Body of pancreas (tissue), 4 donors: ENCODE data around the gene YIF1A. TPM values are rescaled to one million over a fixed set of nuclear protein-coding genes. Genes with fewer than 3 reads are reported as not detected.
A peak's percentile ranks its signal among the peaks of the same experiment; 100 is the strongest.

Source experiments
- ATAC-seq: fragments of 150-250 bp; one replicate; pipeline ENCODE4 v1.9.1; 2016
- DNase-seq, 4 donors: peaks; one replicate each; pipeline ENCODE4 v3.0.0-alpha.2; 2019
- H3K27ac ChIP-seq, 4 donors: fragments of 200-600 bp; sonication (generic); 1 replicate in 3 of 4; 2 replicates in 1 of 4; pipeline versions ENCODE4 v1.5.1 to v1.6.1; 2016 to 2019; ENCODE audit warnings: mild to moderate bottlenecking in 1 of 4, mixed read lengths in 1 of 4, moderate library complexity in 1 of 4
- H3K27me3 ChIP-seq, 2 donors: fragments of 200-600 bp; sonication (generic); one replicate each; pipeline ENCODE4 v1.6.0; 2016; ENCODE audit warnings: mild to moderate bottlenecking in 1 of 2
- H3K36me3 ChIP-seq, 2 donors: fragments of 200-600 bp; sonication (generic); replicated peaks in 1 of 2; 2 replicates each; pipeline ENCODE4 v1.5.1; 2016; ENCODE audit warnings: low read depth in 2 of 2; ENCODE audit not compliant: insufficient read depth in 1 of 2
- H3K4me1 ChIP-seq: fragments of 200-600 bp; sonication (generic); one replicate; pipeline ENCODE4 v1.6.0; 2016
- H3K4me3 ChIP-seq, 2 donors: fragments of 200-600 bp; sonication (generic); 1 replicate in 1 of 2; 2 replicates in 1 of 2; pipeline ENCODE4 v1.5.1; 2016 to 2019
- H3K9me3 ChIP-seq, 3 donors: fragments of 200-600 bp; sonication (generic); 1 replicate in 2 of 3; 2 replicates in 1 of 3; pipeline ENCODE4 v1.5.1; 2016
- CTCF ChIP-seq, 7 experiments: fragments of 450-650 bp in 4 of 7; fragments of 200-600 bp in 3 of 7; sonication (generic) in 3 of 7; IDR thresholded peaks; one replicate each; pipeline ENCODE4 v1.5.1; 2016 to 2019; ENCODE audit warnings: antibody characterized with exemption in 7 of 7
- POLR2A ChIP-seq, 3 donors: fragments of 450-650 bp; IDR thresholded peaks; one replicate each; pipeline ENCODE4 v1.6.1; 2016; ENCODE audit warnings: antibody characterized with exemption in 3 of 3, mild to moderate bottlenecking in 2 of 3
- WGBS, 2 donors: methylation state at CpG; one replicate each; pipeline ENCODE4 v1.1.5; 2017; 5-methylcytosine and 5-hydroxymethylcytosine counted together
- intact Hi-C: fragments of 100-400 bp; cut with DNase I; formaldehyde crosslinking; loops from one replicate; pipeline ENCODE4 v1.15.1; 2023
- total RNA-seq, 2 donors: library from RNA; depleted of rRNA; stranded (reverse); fragments of >200 nt; gene quantifications; one replicate each; pipeline ENCODE4 v1.1.0, GENCODE V29; 2016

YIF1A gene
- total RNA-seq, 2 donors from 2014 or later, result 63.6 to 91.6 TPM

DNA sequence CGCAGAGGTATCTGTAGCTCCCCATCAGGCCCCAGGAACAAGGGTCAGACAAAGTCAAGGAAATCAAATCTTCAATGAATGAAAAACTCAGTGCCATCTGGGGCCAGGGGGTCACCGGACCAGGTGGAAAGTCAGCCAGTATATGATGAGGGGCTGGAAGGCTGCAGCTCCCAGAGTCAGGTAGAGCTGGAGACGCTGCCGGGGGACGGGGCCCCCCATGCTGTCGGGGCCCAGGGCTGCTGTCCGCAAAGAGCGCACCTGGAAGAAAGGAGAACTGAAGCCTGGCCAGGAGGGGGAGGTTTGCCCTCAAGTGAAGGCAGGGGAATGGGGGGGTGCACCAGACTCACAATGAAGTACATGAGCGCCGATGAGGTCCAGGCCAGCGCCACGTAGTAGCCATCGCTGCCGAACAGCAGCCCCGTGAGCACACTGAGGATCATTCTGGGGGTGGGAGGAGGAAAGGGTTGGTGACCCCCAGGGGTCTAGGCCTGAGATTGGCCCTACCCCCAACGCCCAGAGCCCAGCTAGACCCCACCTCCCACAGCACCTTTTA lies 4.3 kb downstream of the YIF1A start:
- WGBS, 2 donors, result 93 to 95% methylated on average over 10 to 16 of the region's 16 CpGs
- TF ChIP-seq POLR2A (IDR thresholded peaks at IDR 0.05) (no peak), CTCF (IDR thresholded peaks at IDR 0.05) (no peak)
- Histone ChIP-seq H3K27ac (no peak overlapping the region), H3K36me3 (peaks cover 0 to 2% of the 10 kb centered on the region in 2 donors), H3K27me3 (no peaks in the 10 kb centered on the region), H3K4me3 (no peak overlapping the region), H3K9me3 (no peaks in the 10 kb centered on the region), H3K4me1 (peaks cover 24% of the 10 kb centered on the region)
- intact Hi-C loops, result no loop called here
- DNase-seq (no peak), ATAC-seq (no peak)

DNA sequence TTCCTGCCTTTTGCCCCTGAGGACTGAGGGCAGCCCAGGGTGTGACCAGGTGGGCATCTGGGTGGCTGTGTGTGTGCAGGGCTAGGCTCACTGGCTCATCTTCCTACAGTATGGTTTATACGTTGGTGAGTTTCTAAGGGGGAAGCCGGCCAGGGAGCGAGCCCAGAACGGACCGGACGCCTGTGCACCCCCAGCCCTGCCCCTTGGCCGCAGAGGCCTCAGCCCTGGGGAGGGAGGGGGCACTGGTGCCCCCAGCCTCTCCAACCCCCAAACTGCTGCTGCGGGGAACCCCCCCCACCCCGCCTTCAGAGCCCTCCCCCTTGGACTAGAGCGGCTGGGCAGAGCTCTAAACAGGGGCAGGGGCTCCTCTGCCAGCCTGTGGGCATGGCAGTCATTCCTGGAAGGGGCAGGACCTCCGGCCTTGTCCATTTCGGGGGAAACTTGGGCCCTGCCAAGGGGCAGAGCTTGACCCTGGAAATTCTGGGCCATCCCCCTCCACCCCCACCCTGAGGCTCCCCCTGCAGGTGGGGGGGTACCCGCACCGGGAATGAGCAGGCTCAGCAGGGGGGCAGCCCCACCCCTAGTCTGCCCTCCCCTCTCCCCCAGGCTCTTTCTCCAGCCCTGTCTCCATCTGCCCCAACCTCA lies 5.4 kb downstream of the YIF1A start:
- DNase-seq (no peak), ATAC-seq (no peak)
- WGBS, 2 donors, result 67 to 85% methylated on average over 1 to 12 of the region's 14 CpGs
- peaks cover 23% of the 10 kb centered on the region for H3K4me1 ChIP-seq
- intact Hi-C loops, result no loop called here
- no peak overlapping the region for H3K27ac ChIP-seq
- peaks cover 0 to 2% of the 10 kb centered on the region in 2 donors for H3K36me3 ChIP-seq
- no peaks in the 10 kb centered on the region for H3K27me3 ChIP-seq
- H3K4me3 ChIP-seq, result no peak overlapping the region
- H3K9me3 ChIP-seq, result no peaks in the 10 kb centered on the region
- no peak for TF ChIP-seq CTCF (IDR thresholded peaks at IDR 0.05)

GRCh38 chr11:66282468-66283455 lies 6.2 kb downstream of the YIF1A start:
- no peak for TF ChIP-seq POLR2A (IDR thresholded peaks at IDR 0.05)
- TF ChIP-seq CTCF (IDR thresholded peaks at IDR 0.05), result peak; percentile 97 to 100 (median 98)
- WGBS, 2 donors, result 13 to 72% methylated on average over 6 to 35 of the region's 35 CpGs
- ATAC-seq (peak; percentile 88), DNase-seq (peak; percentile 99 to 100 (median 100))
- peak overlapping the region in 2 of 4 donors; percentile 1 to 51 for H3K27ac ChIP-seq
- H3K4me3 ChIP-seq, result no peak overlapping the region
- H3K4me1 ChIP-seq, result peaks cover 18% of the 10 kb centered on the region
- intact Hi-C loops, result no loop called here
- no peaks in the 10 kb centered on the region for H3K9me3 ChIP-seq
- peaks cover 0 to 2% of the 10 kb centered on the region in 2 donors for H3K36me3 ChIP-seq
- no peaks in the 10 kb centered on the region for H3K27me3 ChIP-seq

DNA sequence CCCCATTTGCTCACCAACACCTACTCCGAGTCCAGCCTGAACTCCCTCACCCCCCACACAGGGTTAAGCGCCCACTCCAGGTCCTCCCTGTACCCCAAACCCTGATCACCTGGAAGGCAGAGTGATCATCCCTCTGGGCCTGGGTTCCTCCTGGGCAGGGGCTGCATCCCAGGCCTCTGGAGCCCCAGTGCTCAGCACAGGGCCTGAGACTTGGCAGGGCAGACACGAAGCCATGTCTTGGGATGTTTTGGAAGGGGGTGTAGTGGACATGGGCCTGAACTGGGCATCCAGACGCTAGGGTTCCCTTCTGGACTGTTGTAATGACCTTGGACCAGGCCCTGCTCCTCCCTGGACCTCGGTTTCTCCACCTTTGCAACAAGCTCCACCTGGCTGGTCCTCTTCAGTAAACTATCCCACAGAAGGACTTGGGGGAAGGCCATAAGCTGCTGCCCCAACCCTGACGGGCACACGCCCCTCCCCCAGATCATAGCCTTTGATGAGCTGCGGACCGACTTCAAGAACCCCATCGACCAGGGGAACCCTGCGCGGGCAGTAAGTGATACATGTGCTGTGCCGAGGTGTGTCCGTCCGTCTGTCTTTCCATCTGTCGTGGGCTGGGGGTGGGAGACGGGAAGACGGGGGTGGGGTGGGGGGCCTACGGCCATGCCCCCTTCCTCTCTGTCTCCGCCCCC lies 7.0 kb downstream of the YIF1A start:
- 21 to 51% methylated on average over 4 to 19 of the region's 20 CpGs for WGBS, 2 donors
- Histone ChIP-seq H3K4me3 (no peak overlapping the region), H3K36me3 (peaks cover 0 to 2% of the 10 kb centered on the region in 2 donors), H3K4me1 (peaks cover 17% of the 10 kb centered on the region), H3K27ac (peak overlapping the region in 1 of 4 donors; percentile 43), H3K9me3 (no peaks in the 10 kb centered on the region), H3K27me3 (no peaks in the 10 kb centered on the region)
- TF ChIP-seq CTCF (IDR thresholded peaks at IDR 0.05) (no peak), POLR2A (IDR thresholded peaks at IDR 0.05) (no peak)
- intact Hi-C loops, result no loop called here
- ATAC-seq (no peak), DNase-seq (no peak)
